DMS114 treated with DMSO at 0.1 percent for 48 hours (cell line): ENCODE measurements around the gene TMEM203.
A peak's percentile ranks its signal among the peaks of the same experiment; 100 is the strongest.

Experiments
- DNase-seq: peaks from one replicate; lab custom pipeline; 2025; ENCODE audit not compliant: unreplicated experiment; lab: John Stamatoyannopoulos, UW

Gene TMEM203

DNA sequence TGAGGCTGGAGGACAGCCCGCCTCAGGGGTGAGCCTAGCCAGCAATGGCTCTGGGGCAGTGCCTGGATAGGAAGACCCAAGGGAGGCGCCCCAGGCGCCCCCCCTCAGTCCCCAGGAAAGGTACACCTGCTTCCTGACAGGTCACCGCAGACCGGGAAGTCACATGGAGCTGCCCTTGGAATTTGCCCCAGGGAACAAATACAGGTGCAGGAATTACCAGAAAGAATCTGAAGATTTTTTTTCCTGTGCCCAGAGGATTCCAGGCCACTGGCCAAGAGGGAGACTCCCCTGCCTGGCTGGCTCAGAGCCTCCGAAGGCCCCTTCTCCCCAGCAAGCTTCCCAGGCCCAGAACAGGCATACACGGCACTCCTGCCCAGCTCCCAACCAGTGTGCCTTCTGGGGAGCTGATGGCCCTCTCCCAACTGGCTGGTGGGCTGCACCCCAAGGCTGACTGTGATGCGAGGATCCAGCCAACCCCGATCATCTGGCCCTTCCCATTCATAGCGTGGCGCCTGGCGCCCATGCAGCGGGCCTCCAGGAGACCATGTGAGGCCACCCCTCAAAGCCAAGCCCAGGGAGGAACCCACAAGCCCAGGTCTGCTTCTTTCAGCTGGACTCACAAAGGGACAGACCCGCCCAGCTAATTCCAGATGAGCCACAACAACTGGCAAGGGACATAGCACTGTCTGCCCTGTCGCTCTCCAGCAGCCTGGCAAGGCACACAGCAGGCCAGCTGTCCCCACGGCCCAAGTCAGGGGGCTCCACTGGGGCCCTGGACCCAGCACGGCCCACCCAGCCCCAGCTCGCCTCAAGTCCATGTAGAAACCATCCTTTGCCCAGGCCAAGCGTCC, 7.2 kb downstream of the TMEM203 start:
- no peak for DNase-seq

DNA sequence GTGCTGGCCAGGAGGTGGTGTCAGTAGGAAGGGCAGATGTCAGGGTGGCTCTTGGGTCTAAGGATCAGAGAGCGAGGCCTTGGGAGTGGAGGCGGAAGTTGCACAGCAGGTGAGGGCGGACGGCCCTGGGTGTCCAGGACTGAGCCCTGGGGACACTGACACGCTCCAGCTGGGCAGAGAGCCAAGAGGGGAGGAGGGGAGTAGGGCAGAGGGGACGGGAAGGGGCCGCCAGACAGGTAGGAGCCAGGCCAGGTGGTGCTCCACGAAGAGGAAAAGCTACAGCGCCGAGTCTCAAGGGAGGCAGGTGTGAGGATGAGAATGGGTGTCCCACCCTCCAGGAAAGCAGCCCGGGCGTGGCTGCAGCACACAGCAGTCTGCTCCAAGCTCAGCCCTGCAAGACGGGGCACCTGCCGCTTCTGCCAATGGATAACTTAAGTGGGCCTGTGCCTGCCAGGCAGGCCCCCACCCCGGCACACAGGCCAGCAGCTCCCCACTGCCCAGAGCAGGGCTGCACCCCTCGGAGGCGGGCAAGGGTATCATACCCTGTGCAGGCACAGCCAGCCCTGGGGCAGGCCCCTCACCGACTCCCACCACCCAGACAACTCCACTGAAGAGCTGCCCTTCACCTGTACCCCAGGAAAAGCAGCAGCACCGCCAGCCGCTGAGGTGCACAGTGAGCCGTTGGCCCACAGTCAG, 9.8 kb downstream of the TMEM203 start:
- no peak for DNase-seq

DNA sequence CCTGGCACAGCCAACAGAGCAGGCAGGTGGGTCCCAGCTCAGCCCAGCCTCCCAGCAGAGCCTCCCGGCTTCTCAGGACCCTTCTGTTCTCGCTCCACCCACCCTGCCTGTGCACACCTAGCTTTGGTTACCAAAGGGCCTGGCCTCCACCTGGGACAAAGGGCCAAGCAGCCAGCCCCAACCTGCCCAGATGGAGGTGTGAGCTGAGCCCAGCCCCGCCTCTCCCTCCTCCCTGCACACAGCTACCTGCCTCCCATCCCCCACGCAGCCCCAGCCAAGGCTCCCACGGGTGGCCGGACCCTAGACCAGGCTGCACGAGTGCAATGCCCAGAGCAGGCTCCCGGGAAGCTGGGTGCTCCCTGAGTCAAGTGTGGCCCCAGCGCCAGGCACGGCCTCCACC, 10.5 kb downstream of the TMEM203 start:
- no peak for DNase-seq

GRCh38 chr9:137194388-137194787, 11.1 kb downstream of the TMEM203 start:
- no peak for DNase-seq

DNA sequence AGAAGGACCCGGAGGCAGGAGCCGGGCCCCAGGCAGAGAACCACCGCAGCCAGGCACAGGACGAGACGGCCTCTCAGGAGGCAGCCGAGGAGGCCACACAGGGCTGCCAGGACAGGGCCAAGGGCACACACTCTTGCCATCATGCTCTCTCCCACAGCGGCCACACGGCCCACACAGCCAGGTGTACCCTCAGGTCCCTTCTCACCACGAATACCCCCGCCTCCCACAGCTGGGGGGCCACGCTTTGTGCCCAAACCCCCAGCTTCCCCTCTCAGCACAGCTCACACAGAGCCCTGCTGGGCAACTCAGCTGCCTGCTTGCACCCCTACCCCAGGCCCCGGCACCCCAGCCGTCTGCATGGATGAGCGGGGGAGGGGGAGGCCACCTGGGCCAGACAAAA, 11.7 kb downstream of the TMEM203 start:
- DNase-seq: no peak

DNA sequence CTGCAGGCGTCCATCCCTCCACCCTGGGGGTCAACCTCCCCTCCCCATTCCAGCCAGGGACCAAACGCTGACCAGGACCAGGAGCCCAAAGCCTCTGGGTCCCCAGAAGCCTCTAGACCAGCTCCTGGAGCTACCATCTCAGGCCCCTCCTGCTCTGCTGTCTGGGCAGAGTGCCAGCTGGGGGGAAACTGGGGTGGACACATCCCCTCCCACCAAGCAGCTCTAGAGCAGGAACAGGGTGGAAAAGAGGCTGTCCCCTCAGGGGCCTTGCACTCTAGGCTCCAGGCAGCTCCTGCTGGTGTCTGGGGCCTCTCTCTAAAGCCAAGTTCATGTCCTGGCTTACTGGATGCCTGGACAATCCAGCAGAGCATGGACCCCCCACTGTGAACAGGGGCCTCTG, 12.6 kb downstream of the TMEM203 start:
- no peak for DNase-seq

GRCh38 chr9:137192448-137192780, 13.0 kb downstream of the TMEM203 start:
- DNase-seq: no peak

DNA sequence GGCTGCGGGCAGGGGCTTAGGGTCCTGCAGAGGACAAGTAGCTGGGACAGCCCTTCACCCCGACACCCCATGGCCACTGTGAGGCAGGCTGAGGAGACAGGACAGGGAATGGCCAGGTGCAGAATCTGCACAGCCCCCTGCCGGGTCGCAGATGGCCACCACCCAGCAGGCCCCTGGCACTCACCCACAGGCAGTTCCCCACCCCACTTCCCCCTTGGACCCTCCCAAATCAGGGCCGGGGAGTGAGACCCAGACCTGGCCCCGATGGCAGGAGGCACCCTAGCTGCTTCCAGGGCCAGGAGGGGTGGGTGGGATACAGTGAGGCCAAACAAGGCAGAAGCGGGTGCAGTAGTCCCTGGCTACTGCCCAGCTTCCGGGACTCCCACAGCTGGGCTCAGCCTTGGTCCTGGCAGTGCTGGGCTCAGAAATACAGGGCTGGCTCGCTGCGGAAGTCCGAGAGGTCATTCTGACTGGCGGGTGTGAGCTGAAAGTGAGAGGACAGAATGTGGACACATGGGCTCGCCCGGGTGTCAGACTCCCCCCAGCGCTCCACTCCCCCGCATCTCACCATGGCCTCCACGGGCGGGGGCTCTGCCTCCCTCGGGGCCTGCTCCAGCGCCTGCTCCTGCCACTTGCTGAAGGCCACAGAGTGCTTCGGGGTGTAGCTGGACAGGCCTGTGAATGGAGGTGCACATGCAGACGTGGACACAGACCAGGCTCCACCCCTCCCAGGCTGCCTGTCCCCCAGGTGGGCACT, 13.6 kb downstream of the TMEM203 start:
- no peak for DNase-seq

GRCh38 chr9:137191245-137191644, 14.2 kb downstream of the TMEM203 start:
- DNase-seq: no peak

- DNase-seq: no peak
Measured at GRCh38 chr9:137190315-137190856, 15.1 kb downstream of the TMEM203 start.

DNA sequence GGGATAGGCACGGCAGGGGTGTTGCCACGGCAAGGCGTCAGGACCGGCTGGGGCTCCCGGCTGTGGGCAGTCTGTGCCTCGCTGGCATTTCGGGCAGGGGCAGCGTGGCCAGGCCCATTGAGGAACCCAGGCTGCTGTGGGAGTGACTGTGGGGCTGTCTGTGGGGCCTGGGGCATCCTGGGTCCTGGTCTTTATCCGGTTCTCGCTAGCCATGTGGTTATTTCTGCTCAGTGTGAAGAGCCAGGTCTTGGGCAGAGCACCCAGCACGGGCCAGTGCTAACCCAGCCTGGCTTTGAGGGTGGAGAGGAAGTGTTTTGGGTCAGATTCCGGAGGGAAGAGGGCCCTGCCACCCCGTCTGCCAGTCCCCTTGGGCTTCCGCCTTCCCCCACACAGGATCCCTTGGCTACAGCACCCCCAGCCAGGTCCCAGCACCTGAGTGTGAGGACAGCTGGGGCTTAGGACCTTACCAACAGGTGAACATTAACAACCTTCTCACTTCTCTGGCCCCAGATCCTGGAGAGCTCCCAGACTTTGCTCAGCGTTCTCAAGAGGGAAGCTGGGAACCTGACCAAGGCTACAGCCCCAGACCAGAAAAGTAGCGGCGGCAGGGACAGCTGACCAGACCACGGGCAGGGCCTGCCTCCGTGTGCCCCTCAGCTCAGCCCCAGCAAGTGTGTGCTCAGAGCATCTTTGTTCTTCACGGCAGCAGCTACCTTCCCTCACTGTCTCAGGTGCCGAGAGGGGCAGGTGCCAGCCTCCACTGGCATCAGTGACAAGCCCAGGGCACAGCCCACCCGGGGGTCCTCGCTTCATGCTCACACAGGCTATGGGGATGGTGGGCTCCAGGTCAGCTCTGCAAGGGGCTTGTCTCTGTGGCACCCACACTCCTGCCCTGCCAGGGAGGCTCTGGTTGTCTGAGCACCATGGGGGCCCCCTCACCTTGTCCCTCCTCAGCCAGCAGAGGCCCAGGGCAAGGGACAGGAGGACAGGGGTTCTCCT, 15.9 kb downstream of the TMEM203 start:
- DNase-seq: no peak

DNA sequence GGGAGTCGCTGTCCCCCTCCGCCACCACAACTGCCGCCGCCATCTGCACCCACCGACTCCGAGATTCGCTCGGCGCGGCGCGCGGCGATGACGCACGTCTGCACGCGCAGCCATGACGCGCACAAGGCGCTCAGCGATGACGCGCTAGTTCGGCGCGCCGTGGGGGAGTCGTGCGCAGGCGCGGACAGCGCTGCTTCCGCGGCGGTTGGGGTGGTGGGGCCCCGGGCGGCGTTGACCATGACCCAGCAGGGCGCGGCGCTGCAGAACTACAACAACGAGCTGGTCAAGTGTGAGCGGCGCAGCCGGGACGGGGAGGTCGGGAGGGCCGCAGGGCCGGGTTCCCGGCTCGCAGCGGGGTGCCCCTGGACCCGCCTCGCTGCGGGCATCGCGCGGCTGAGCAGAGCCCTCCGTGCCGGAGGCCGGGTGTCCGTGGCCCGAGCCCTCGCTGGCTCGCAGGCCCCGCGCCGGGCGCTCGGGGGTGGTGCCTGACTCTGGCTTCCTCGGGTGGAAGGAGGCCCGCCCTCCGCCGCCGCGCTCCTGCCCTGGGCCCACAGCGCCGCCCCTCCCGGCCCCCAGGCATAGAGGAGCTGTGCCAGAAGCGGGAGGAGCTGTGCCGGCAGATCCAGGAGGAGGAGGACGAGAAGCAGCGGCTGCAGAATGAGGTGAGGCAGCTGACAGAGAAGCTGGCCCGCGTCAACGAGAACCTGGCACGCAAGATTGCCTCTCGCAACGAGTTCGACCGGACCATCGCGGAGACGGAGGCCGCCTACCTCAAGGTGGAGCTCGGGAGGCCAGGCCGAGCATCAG, 16.8 kb downstream of the TMEM203 start, which contains the start of the genes ANAPC2 and SSNA1:
TSS of gene ANAPC2 (minus strand) at position 71 of the 807 bp plus-strand sequence. CDS start at position 43, 28 bp downstream.
TSS of gene SSNA1 (plus strand) at position 187 of the 807 bp plus-strand sequence. CDS start at position 238, 51 bp downstream.
- DNase-seq: peak; percentile 61

DNA sequence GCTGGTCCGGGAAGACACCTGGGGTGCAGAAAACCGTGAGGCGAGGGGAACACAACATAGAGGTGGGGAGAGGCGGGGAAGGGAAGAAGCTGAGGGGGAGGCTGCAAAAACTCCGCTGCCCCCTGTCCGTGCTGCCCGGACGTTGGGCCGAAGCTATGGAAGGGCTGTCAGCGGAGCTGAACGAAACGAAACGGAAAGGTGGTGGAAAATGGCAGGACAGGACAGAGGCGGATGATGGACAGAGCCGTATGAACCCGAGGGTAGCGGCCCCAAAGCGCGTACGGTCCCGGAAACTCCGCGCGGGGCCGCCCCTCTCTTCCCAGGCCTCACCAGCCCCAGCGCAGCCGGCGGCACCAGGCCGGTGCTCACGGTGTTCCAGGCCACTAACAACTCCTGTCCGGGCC, 17.4 kb downstream of the TMEM203 start:
- no peak for DNase-seq

DNA sequence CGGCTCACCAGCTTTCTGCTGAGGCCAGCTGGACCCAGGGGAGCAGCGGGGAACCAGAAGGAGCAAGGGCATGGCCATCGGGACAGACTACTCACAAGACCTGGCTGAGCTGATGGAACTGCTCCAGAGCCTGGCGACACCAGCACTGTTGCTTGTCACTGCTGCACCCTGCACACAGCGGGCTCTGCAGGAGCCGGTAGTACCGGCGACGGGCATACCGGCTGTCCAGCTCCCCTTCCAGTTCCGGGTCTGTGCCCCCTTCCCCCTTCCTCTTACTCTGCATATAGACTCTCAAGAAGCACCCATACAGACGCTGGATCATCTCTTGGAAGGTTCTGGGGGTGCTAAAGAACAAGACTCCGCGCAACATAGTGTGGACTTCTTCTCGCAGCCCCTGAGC, 18.1 kb downstream of the TMEM203 start:
- no peak for DNase-seq

GRCh38 chr9:137186385-137186784, 19.1 kb downstream of the TMEM203 start:
- DNase-seq: no peak

- no peak for DNase-seq
Measured at GRCh38 chr9:137185921-137186320, 19.5 kb downstream of the TMEM203 start.

DNA sequence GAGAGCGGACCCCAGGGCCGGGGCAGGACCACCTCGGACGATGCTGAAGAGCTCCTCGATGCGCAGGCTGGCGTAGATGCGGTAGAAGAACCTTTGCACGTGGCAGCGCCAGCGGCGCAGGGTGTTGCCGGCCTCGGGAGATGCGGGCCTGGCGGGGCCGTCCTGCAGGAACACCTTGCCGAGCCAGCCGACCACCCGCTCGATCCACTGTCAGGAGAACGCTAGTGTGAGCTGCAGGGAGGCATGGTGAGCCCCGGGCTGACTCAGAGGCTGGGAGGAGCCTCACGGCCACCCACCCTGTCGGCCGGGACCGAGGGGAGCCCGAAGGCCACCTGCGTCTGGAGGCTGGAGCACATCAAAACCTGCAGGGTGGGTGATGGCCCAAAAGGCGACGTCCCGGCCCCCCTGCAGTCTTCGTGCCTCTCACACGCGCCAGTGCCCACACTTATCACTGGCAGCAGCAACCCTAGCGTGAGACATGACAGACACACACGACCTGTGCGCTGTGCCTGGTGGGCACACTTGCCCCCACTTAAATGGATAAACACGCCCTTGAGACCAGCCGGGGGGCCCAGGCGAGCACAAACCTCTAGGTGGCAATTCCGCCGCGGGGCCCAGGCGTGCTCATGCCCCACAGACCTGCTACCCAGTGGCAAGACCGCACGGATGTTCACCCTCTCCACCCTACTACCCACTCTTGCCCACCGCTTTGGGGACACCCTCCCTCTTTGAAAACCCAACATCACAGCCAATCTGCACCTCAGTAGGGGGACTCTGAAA, 20.4 kb downstream of the TMEM203 start:
- no peak for DNase-seq

DNA sequence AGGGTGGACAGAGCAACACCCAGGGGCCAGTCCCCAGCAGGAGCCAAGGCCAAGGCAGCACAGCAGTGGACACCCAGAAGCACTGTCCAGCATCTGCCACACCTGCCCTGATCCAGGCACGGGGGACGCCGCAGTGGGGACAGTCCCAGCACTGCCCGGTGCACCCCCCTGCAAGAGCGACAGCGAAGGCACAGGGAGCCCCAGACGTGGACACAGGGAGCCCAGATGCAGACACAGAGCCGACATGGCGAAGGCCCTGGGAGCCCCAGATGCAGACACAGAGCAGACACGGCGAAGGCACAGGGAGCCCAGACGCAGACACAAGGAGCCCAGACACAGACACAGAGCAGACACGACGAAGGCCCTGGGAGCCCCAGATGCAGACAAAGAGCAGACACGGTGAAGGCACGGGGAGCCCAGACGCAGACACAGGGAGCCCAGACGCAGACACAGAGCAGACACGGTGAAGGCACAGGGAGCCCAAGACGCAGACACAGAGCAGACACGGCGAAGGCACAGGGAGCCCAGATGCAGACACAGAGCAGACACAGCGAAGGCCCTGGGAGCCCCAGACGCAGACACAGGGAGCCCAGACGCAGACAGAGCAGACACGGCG, 21.4 kb downstream of the TMEM203 start:
- no peak for DNase-seq
